ENCODE measurements around the gene TUSC1.

DNA sequence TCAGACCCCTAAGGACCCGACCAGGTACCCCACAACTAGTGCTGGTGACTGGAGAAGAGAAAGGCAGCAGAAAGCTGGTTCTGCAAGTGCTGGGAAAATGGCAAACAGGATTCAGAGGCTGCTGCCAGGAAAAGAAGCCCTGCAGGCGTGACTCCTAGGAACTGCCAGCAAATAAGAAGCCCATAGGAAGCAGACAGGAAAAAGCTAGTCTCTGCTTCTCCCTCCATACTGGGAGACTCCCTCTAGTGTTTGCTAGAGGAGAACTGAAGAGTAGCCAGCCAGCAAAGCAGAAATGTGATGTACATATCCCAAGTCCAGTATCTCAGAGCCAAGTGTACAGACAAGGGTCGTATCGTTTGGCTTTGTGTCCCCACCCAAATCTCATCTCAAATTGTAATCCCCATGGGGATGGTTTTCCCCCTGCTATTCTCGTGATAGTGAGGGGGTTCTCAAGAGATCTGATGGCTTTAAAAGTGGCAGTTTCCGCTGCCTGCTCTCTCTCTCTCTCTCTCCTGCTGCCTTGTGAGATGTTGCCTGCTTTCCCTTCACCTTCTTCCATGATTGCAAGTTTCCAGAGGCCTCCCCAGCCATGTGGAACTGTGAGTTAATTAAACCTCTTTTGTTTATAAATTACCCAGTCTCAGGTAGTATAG is 38.1 kb upstream of the TUSC1 start:
- TF ChIP-seq, protein P1, sequence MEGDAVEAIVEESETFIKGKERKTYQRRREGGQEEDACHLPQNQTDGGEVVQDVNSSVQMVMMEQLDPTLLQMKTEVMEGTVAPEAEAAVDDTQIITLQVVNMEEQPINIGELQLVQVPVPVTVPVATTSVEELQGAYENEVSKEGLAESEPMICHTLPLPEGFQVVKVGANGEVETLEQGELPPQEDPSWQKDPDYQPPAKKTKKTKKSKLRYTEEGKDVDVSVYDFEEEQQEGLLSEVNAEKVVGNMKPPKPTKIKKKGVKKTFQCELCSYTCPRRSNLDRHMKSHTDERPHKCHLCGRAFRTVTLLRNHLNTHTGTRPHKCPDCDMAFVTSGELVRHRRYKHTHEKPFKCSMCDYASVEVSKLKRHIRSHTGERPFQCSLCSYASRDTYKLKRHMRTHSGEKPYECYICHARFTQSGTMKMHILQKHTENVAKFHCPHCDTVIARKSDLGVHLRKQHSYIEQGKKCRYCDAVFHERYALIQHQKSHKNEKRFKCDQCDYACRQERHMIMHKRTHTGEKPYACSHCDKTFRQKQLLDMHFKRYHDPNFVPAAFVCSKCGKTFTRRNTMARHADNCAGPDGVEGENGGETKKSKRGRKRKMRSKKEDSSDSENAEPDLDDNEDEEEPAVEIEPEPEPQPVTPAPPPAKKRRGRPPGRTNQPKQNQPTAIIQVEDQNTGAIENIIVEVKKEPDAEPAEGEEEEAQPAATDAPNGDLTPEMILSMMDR (IDR thresholded peaks at IDR 0.05; ENCODE audit: borderline replicate concordance, extremely low read depth, low read length, poor library complexity, severe bottlenecking): peak; percentile 5
- no peak for TF ChIP-seq EZH2 (IDR thresholded peaks at IDR 0.05; ENCODE audit: borderline replicate concordance, low read depth, low read length, severe bottlenecking)

All from DND-41 (cell line).